ENCODE results near the gene KIAA0930.
A peak's percentile ranks its signal among the peaks of the same experiment; 100 is the strongest.

Gene KIAA0930

GRCh38 chr22:45263463-45264269 is 23.0 kb upstream of the KIAA0930 start:
- Histone ChIP-seq H3K9ac (ENCODE audit: low read length) (no peak overlapping the region), H3K27ac (ENCODE audit: low read depth, low read length) (peak overlapping the region; percentile 18; the same call in 1 of the 2 replicates), H3K4me2 (ENCODE audit: low read depth, low read length, poor library complexity, severe bottlenecking) (peak overlapping the region; percentile 23)

GRCh38 chr22:45262931-45263462 is 22.3 kb upstream of the KIAA0930 start:
- Histone ChIP-seq H3K27ac (ENCODE audit: low read depth, low read length) (peak overlapping the region; percentile 18; the same call in 1 of the 2 replicates), H3K9me3 (ENCODE audit: insufficient read depth, low read length) (no peaks in the 10 kb centered on the region), H3K79me2 (ENCODE audit: insufficient read depth, low read length) (no peaks in the 10 kb centered on the region), H3F3A (ENCODE audit: insufficient read depth) (no peaks in the 10 kb centered on the region), H4K20me1 (ENCODE audit: low read depth, low read length) (no peaks in the 10 kb centered on the region), H3K4me2 (ENCODE audit: low read depth, low read length, poor library complexity, severe bottlenecking) (peak overlapping the region; percentile 23), H2AFZ (ENCODE audit: low read depth, low read length, severe bottlenecking) (no peak overlapping the region), H3K9me2 (replicated peaks; ENCODE audit: insufficient read depth, low read length) (no peaks in the 10 kb centered on the region), H3K4me3 (ENCODE audit: insufficient read depth, low read length, poor library complexity, severe bottlenecking) (peak overlapping the region; percentile 5), H3K36me3 (ENCODE audit: low read length) (no peaks in the 10 kb centered on the region), H3K27me3 (ENCODE audit: low read length) (no peaks in the 10 kb centered on the region), H3K9ac (ENCODE audit: low read length) (no peak overlapping the region)
- no peak for TF ChIP-seq CTCF (IDR thresholded peaks at IDR 0.05; ENCODE audit: insufficient read depth, low read length, poor library complexity, severe bottlenecking)
- TF ChIP-seq EZH2phosphoT487 (conservative IDR thresholded peaks at IDR 0.05; ENCODE audit: low read length), result no peak

More at GRCh38 chr22:45263463-45264269, 23.0 kb upstream of the KIAA0930 start:
- H3F3A ChIP-seq (ENCODE audit: insufficient read depth), result no peaks in the 10 kb centered on the region
- H3K4me3 ChIP-seq (ENCODE audit: insufficient read depth, low read length, poor library complexity, severe bottlenecking), result no peak overlapping the region
- H4K20me1 ChIP-seq (ENCODE audit: low read depth, low read length), result no peaks in the 10 kb centered on the region
- TF ChIP-seq CTCF (IDR thresholded peaks at IDR 0.05; ENCODE audit: insufficient read depth, low read length, poor library complexity, severe bottlenecking), result no peak
- 0 out of 2 replicates have a peak, but pooled peaks have one; percentile 83 for TF ChIP-seq EZH2phosphoT487 (conservative IDR thresholded peaks at IDR 0.05; ENCODE audit: low read length)
- H3K27me3 ChIP-seq (ENCODE audit: low read length), result no peaks in the 10 kb centered on the region
- H3K9me2 ChIP-seq (replicated peaks; ENCODE audit: insufficient read depth, low read length), result no peaks in the 10 kb centered on the region
- no peaks in the 10 kb centered on the region for H3K9me3 ChIP-seq (ENCODE audit: insufficient read depth, low read length)
- H3K79me2 ChIP-seq (ENCODE audit: insufficient read depth, low read length), result no peaks in the 10 kb centered on the region
- no peaks in the 10 kb centered on the region for H3K36me3 ChIP-seq (ENCODE audit: low read length)
- no peak overlapping the region for H2AFZ ChIP-seq (ENCODE audit: low read depth, low read length, severe bottlenecking)

GRCh38 chr22:45262195-45262930 is 21.7 kb upstream of the KIAA0930 start:
- no peaks in the 10 kb centered on the region for H3K79me2 ChIP-seq (ENCODE audit: insufficient read depth, low read length)
- H2AFZ ChIP-seq (ENCODE audit: low read depth, low read length, severe bottlenecking), result no peak overlapping the region
- H3K9me3 ChIP-seq (ENCODE audit: insufficient read depth, low read length), result no peaks in the 10 kb centered on the region
- H3K9me2 ChIP-seq (replicated peaks; ENCODE audit: insufficient read depth, low read length), result no peaks in the 10 kb centered on the region
- no peaks in the 10 kb centered on the region for H3K36me3 ChIP-seq (ENCODE audit: low read length)
- no peaks in the 10 kb centered on the region for H4K20me1 ChIP-seq (ENCODE audit: low read depth, low read length)
- peak overlapping the region; percentile 5 for H3K4me3 ChIP-seq (ENCODE audit: insufficient read depth, low read length, poor library complexity, severe bottlenecking)
- no peak for TF ChIP-seq CTCF (IDR thresholded peaks at IDR 0.05; ENCODE audit: insufficient read depth, low read length, poor library complexity, severe bottlenecking)
- TF ChIP-seq EZH2phosphoT487 (conservative IDR thresholded peaks at IDR 0.05; ENCODE audit: low read length), result no peak
- no peaks in the 10 kb centered on the region for H3F3A ChIP-seq (ENCODE audit: insufficient read depth)
- no peak overlapping the region for H3K27ac ChIP-seq (ENCODE audit: low read depth, low read length)
- H3K4me2 ChIP-seq (ENCODE audit: low read depth, low read length, poor library complexity, severe bottlenecking), result peak overlapping the region; percentile 23
- H3K27me3 ChIP-seq (ENCODE audit: low read length), result no peaks in the 10 kb centered on the region
- H3K9ac ChIP-seq (ENCODE audit: low read length), result no peak overlapping the region
